ENCODE results near the gene NOM1.

DNA sequence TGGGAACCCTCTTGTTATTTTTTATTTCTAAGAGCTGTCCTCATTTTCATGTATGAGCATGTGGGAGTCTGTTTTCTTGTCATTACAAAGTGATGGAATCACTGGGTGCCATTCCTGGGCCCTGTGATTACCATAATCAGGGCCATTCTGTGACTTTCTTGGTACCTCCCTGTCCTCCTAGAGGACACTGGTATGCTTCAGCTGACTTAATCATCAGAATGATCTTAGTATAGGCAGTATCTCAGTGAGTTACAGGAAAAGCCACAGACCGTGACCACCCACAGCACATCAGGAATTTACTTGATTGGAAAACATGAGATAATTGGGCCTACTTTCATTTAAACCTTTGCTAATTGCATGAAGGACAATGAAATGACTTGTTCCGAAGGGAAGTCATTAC is 7.2 kb downstream of the NOM1 start:
- TF ChIP-seq, protein P1, sequence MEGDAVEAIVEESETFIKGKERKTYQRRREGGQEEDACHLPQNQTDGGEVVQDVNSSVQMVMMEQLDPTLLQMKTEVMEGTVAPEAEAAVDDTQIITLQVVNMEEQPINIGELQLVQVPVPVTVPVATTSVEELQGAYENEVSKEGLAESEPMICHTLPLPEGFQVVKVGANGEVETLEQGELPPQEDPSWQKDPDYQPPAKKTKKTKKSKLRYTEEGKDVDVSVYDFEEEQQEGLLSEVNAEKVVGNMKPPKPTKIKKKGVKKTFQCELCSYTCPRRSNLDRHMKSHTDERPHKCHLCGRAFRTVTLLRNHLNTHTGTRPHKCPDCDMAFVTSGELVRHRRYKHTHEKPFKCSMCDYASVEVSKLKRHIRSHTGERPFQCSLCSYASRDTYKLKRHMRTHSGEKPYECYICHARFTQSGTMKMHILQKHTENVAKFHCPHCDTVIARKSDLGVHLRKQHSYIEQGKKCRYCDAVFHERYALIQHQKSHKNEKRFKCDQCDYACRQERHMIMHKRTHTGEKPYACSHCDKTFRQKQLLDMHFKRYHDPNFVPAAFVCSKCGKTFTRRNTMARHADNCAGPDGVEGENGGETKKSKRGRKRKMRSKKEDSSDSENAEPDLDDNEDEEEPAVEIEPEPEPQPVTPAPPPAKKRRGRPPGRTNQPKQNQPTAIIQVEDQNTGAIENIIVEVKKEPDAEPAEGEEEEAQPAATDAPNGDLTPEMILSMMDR (IDR thresholded peaks at IDR 0.05): no peak
- TF ChIP-seq POLR2A (IDR thresholded peaks at IDR 0.05; ENCODE audit: low read depth): no peak

All from esophagus muscularis mucosa (tissue), 3 donors.